Osteoblast (primary cell): ENCODE data around the gene GZMM. TPM values are rescaled to one million over a fixed set of nuclear protein-coding genes. Genes with fewer than 3 reads are reported as not detected.

Experiments
- DNase-seq: peaks from one replicate; pipeline ENCODE4 v3.0.0; 2011; ENCODE audit warnings: low spot score, mixed read lengths; ENCODE audit not compliant: insufficient read length; ENCODE audit errors: missing footprints
- H2AFZ ChIP-seq: 2 replicates; pipeline ENCODE4 v1.6.0; 2011; ENCODE audit warnings: mild to moderate bottlenecking, low read length
- H3K27ac ChIP-seq: 2 replicates; pipeline ENCODE4 v1.5.1; 2011; ENCODE audit warnings: mild to moderate bottlenecking, low read depth, low read length, moderate library complexity
- H3K27me3 ChIP-seq: 2 replicates; pipeline ENCODE4 v1.6.0; 2012; ENCODE audit warnings: mild to moderate bottlenecking, control low read depth, inconsistent platforms, low read length, moderate library complexity; ENCODE audit not compliant: insufficient read depth
- H3K36me3 ChIP-seq: 2 replicates; pipeline ENCODE4 v1.5.1; 2011; ENCODE audit warnings: mild to moderate bottlenecking, low read length, control low read depth, moderate library complexity; ENCODE audit not compliant: insufficient read depth
- H3K4me1 ChIP-seq: 2 replicates; pipeline ENCODE4 v1.5.1; 2011; ENCODE audit warnings: mild to moderate bottlenecking, low read length, control low read depth, moderate library complexity; ENCODE audit not compliant: insufficient read depth
- H3K4me2 ChIP-seq: 2 replicates; pipeline ENCODE4 v1.6.0; 2011; ENCODE audit warnings: mild to moderate bottlenecking, low read length; ENCODE audit not compliant: insufficient read depth
- H3K4me3 ChIP-seq: fragments of 200-600 bp; sonication (generic); 3 replicates; pipeline ENCODE4 v1.5.1; 2012; ENCODE audit warnings: mild to moderate bottlenecking, low read length, inconsistent platforms; ENCODE audit not compliant: insufficient read depth
- H3K79me2 ChIP-seq: 2 replicates; pipeline ENCODE4 v1.6.0; 2012; ENCODE audit warnings: mild to moderate bottlenecking, low read length, control low read depth, inconsistent platforms; ENCODE audit not compliant: insufficient read depth
- H3K9me3 ChIP-seq: 2 replicates; pipeline ENCODE4 v1.5.1; 2011; ENCODE audit warnings: low read depth, low read length, control low read depth
- H4K20me1 ChIP-seq: 2 replicates; pipeline ENCODE4 v1.6.0; 2012; ENCODE audit warnings: mild to moderate bottlenecking, low read length, control low read depth; ENCODE audit not compliant: insufficient read depth
- CTCF ChIP-seq: IDR thresholded peaks from 2 replicates; pipeline ENCODE4 v1.5.1; 2011; ENCODE audit warnings: mild to moderate bottlenecking, low read depth, low read length, moderate library complexity; ENCODE audit errors: extremely low read depth
- total RNA-seq: library from RNA; depleted of rRNA; stranded (reverse); fragments of >200 nt; gene quantifications from 2 replicates; pipeline ENCODE4 v1.2.3, GENCODE V29; 2012

Gene GZMM
- total RNA-seq, 1 donor = under 0.01 TPM

GRCh38 chr19:539429-540030, 4.3 kb upstream of the GZMM start:
- no peak overlapping the region for H3K4me3 ChIP-seq
- no peak overlapping the region for H3K27ac ChIP-seq
- DNase-seq = no peak
- H3K27me3 ChIP-seq = no peaks in the 10 kb centered on the region
- peaks cover 30% of the 10 kb centered on the region for H4K20me1 ChIP-seq
- peaks cover 41% of the 10 kb centered on the region for H3K79me2 ChIP-seq
- no peaks in the 10 kb centered on the region for H3K9me3 ChIP-seq
- H3K4me2 ChIP-seq = no peak overlapping the region
- H3K36me3 ChIP-seq = peaks cover 11% of the 10 kb centered on the region
- TF ChIP-seq CTCF = no peak
- H2AFZ ChIP-seq = no peak overlapping the region
- H3K4me1 ChIP-seq = no peaks in the 10 kb centered on the region

- H3K4me1 ChIP-seq = no peaks in the 10 kb centered on the region
- H3K36me3 ChIP-seq = peaks cover 10% of the 10 kb centered on the region
- no peaks in the 10 kb centered on the region for H3K27me3 ChIP-seq
- H2AFZ ChIP-seq = no peak overlapping the region
- peaks cover 17% of the 10 kb centered on the region for H4K20me1 ChIP-seq
- no peak overlapping the region for H3K4me3 ChIP-seq
- no peak overlapping the region for H3K27ac ChIP-seq
- peaks cover 26% of the 10 kb centered on the region for H3K79me2 ChIP-seq
- no peak for DNase-seq
- no peak overlapping the region for H3K4me2 ChIP-seq
- H3K9me3 ChIP-seq = no peaks in the 10 kb centered on the region
- TF ChIP-seq CTCF = no peak
Observed at GRCh38 chr19:540867-541637, 2.8 kb upstream of the GZMM start.

- Histone ChIP-seq H3K79me2 (peaks cover 20% of the 10 kb centered on the region), H4K20me1 (peaks cover 12% of the 10 kb centered on the region)
- TF ChIP-seq CTCF = no peak
Observed at GRCh38 chr19:541699-542098, 2.2 kb upstream of the GZMM start.

GRCh38 chr19:542173-542866, 1.5 kb upstream of the GZMM start:
- Histone ChIP-seq H3K36me3 (peaks cover 3% of the 10 kb centered on the region), H4K20me1 (peaks cover 12% of the 10 kb centered on the region), H3K27me3 (no peaks in the 10 kb centered on the region), H2AFZ (no peak overlapping the region), H3K4me2 (no peak overlapping the region), H3K9me3 (no peaks in the 10 kb centered on the region), H3K79me2 (peaks cover 15% of the 10 kb centered on the region), H3K4me3 (no peak overlapping the region), H3K27ac (no peak overlapping the region), H3K4me1 (no peaks in the 10 kb centered on the region)
- DNase-seq = peak; percentile 70
- TF ChIP-seq CTCF = no peak

More at GRCh38 chr19:541699-542098, 2.2 kb upstream of the GZMM start:
- Histone ChIP-seq H3K36me3 (peaks cover 4% of the 10 kb centered on the region), H2AFZ (no peak overlapping the region), H3K27me3 (no peaks in the 10 kb centered on the region), H3K9me3 (no peaks in the 10 kb centered on the region), H3K4me2 (no peak overlapping the region), H3K4me1 (no peaks in the 10 kb centered on the region), H3K4me3 (no peak overlapping the region), H3K27ac (no peak overlapping the region)
- DNase-seq = no peak
